ENCODE measurements around the gene HOXD8. TPM values are rescaled to one million over a fixed set of nuclear protein-coding genes. Genes with fewer than 3 reads are reported as not detected.

The HOXD8 gene
- total RNA-seq, 5 donors from 2014 or later (not counting 1 experiment from before 2014, with no cell fraction given), result not detected

GRCh38 chr2:176169181-176169580 lies 39.7 kb downstream of the HOXD8 start:
- peaks cover 2 to 18% of the 10 kb centered on the region in 2 experiments for H3K4me1 ChIP-seq (ENCODE audit: control insufficient read depth in 1 of 2, extremely low read depth in 1 of 2, insufficient read depth in 2 of 2, low read length in 2 of 2)
- DNase-seq (no peak), ATAC-seq (replicated peaks in 1 of 4) (no peak)
- no peaks in the 10 kb centered on the region for H3K9me3 ChIP-seq
- Mint-ChIP-seq H3K9me3 (peaks cover 0 to under 1% (median 0%) of the 10 kb centered on the region in 3 donors), H3K4me1 (peaks cover 3 to 17% (median 7%) of the 10 kb centered on the region in 3 donors), H3K27me3 (peaks cover 72 to 91% of the 10 kb centered on the region in 2 donors), H3K36me3 (no peaks in the 10 kb centered on the region), H3K4me3 (no peak overlapping the region), H3K27ac (no peak overlapping the region)
- H3K27me3 ChIP-seq (replicated peaks in 1 of 2; ENCODE audit: control insufficient read depth in 2 of 2, extremely low read depth in 1 of 2, insufficient read depth in 2 of 2, low read length in 1 of 2), result peaks cover 41 to 63% of the 10 kb centered on the region in 2 experiments
- no peak overlapping the region for H3K27ac ChIP-seq (ENCODE audit: low read length)
- CTCF ChIA-PET, result interaction anchor here (0.5 to 0.6 kb wide), 2 partner anchors 17 to 29 kb away, joined by 3 read pairs; no protein-coding TSS in a partner anchor
- H3K36me3 ChIP-seq (ENCODE audit: control insufficient read depth in 2 of 2, extremely low read depth in 1 of 2, insufficient read depth in 1 of 2, low read length in 1 of 2), result no peaks in the 10 kb centered on the region
- WGBS (ENCODE audit: insufficient coverage), result 80% methylated on average over 5 of the region's 5 CpGs
- no peak overlapping the region for H3K4me3 ChIP-seq (ENCODE audit: control insufficient read depth in 1 of 2, extremely low read depth in 1 of 2, low read length in 1 of 2)
- POLR2A ChIA-PET, result interaction anchor here in 1 of 2 donors (0.7 kb wide), 1 partner anchor 158 kb away, joined by 7 read pairs; no protein-coding TSS in a partner anchor

DNA sequence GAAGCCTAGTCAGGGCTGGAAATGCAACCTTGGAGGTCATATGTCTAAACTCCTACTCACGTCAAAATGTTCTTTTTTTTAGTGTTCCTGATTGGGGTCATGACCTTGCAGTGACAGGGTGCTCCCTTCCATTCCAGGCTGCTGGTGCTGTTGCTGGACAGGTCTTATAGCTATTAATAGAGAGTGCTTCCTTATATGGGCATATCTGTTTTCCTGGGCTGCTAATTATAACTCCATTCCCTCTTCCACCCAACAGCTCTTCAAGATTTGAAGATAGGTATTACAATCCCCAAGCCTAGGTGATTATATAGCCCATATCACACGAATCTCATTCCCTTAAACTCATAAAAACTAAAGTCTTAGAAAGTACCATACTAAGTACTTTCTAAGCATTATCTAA lies 40.2 kb downstream of the HOXD8 start:
- ChIA-PET CTCF (interaction anchor here (0.5 to 0.6 kb wide), 2 partner anchors 17 to 30 kb away, joined by 3 read pairs; no protein-coding TSS in a partner anchor), POLR2A (interaction anchor here in 1 of 2 donors (0.7 kb wide), 1 partner anchor 159 kb away, joined by 7 read pairs; no protein-coding TSS in a partner anchor)
- no peaks in the 10 kb centered on the region for H3K36me3 Mint-ChIP-seq
- H3K9me3 Mint-ChIP-seq, result no peaks in the 10 kb centered on the region
- no peak overlapping the region for H3K27ac Mint-ChIP-seq
- peaks cover 2 to 18% of the 10 kb centered on the region in 2 experiments for H3K4me1 ChIP-seq (ENCODE audit: control insufficient read depth in 1 of 2, extremely low read depth in 1 of 2, insufficient read depth in 2 of 2, low read length in 2 of 2)
- H3K4me3 Mint-ChIP-seq, result no peak overlapping the region
- peaks cover 4 to 16% (median 5%) of the 10 kb centered on the region in 3 donors for H3K4me1 Mint-ChIP-seq
- H3K27ac ChIP-seq (ENCODE audit: low read length), result no peak overlapping the region
- no peak for DNase-seq
- H3K27me3 Mint-ChIP-seq, result peaks cover 71 to 90% of the 10 kb centered on the region in 2 donors
- no peaks in the 10 kb centered on the region for H3K36me3 ChIP-seq (ENCODE audit: control insufficient read depth in 2 of 2, extremely low read depth in 1 of 2, insufficient read depth in 1 of 2, low read length in 1 of 2)
- no peaks in the 10 kb centered on the region for H3K9me3 ChIP-seq
- H3K27me3 ChIP-seq (replicated peaks in 1 of 2; ENCODE audit: control insufficient read depth in 2 of 2, extremely low read depth in 1 of 2, insufficient read depth in 2 of 2, low read length in 1 of 2), result peaks cover 42 to 63% of the 10 kb centered on the region in 2 experiments
- WGBS (ENCODE audit: insufficient coverage), result no CpG with 5 or more reads among the region's 2 CpGs
- H3K4me3 ChIP-seq (ENCODE audit: control insufficient read depth in 1 of 2, extremely low read depth in 1 of 2, low read length in 1 of 2), result no peak overlapping the region
- no peak for ATAC-seq (replicated peaks in 1 of 4)

GRCh38 chr2:176170602-176171305 lies 41.2 kb downstream of the HOXD8 start:
- Histone ChIP-seq H3K9me3 (no peaks in the 10 kb centered on the region), H3K4me1 (ENCODE audit: control insufficient read depth in 1 of 2, extremely low read depth in 1 of 2, insufficient read depth in 2 of 2, low read length in 2 of 2) (peaks cover 2 to 16% of the 10 kb centered on the region in 2 experiments), H3K36me3 (ENCODE audit: control insufficient read depth in 2 of 2, extremely low read depth in 1 of 2, insufficient read depth in 1 of 2, low read length in 1 of 2) (no peaks in the 10 kb centered on the region), H3K4me3 (ENCODE audit: control insufficient read depth in 1 of 2, extremely low read depth in 1 of 2, low read length in 1 of 2) (no peak overlapping the region), H3K27ac (ENCODE audit: low read length) (no peak overlapping the region), H3K27me3 (replicated peaks in 1 of 2; ENCODE audit: control insufficient read depth in 2 of 2, extremely low read depth in 1 of 2, insufficient read depth in 2 of 2, low read length in 1 of 2) (peaks cover 42 to 63% of the 10 kb centered on the region in 2 experiments)
- ChIA-PET POLR2A (no interaction called here), CTCF (no interaction called here)
- no CpG with 5 or more reads among the region's 1 CpG for WGBS (ENCODE audit: insufficient coverage)
- DNase-seq (no peak), ATAC-seq (replicated peaks in 1 of 4) (no peak)
- H3K27ac Mint-ChIP-seq, result no peak overlapping the region
- H3K4me3 Mint-ChIP-seq, result no peak overlapping the region
- H3K27me3 Mint-ChIP-seq, result peaks cover 73 to 89% of the 10 kb centered on the region in 2 donors
- no peaks in the 10 kb centered on the region for H3K36me3 Mint-ChIP-seq
- H3K4me1 Mint-ChIP-seq, result peaks cover 8 to 15% (median 10%) of the 10 kb centered on the region in 3 donors
- no peaks in the 10 kb centered on the region for H3K9me3 Mint-ChIP-seq

- Mint-ChIP-seq H3K36me3 (no peaks in the 10 kb centered on the region), H3K27ac (no peak overlapping the region), H3K9me3 (no peaks in the 10 kb centered on the region), H3K4me1 (peaks cover 8 to 15% (median 10%) of the 10 kb centered on the region in 3 donors), H3K27me3 (peaks cover 73 to 91% of the 10 kb centered on the region in 2 donors), H3K4me3 (peak overlapping the region in 1 of 3 donors; percentile 25)
- H3K27ac ChIP-seq (ENCODE audit: low read length), result no peak overlapping the region
- no peak for ATAC-seq (replicated peaks in 1 of 4)
- H3K9me3 ChIP-seq, result no peaks in the 10 kb centered on the region
- H3K27me3 ChIP-seq (replicated peaks in 1 of 2; ENCODE audit: control insufficient read depth in 2 of 2, extremely low read depth in 1 of 2, insufficient read depth in 2 of 2, low read length in 1 of 2), result peaks cover 45 to 67% of the 10 kb centered on the region in 2 experiments
- H3K4me3 ChIP-seq (ENCODE audit: control insufficient read depth in 1 of 2, extremely low read depth in 1 of 2, low read length in 1 of 2), result no peak overlapping the region
- WGBS (ENCODE audit: insufficient coverage), result 17% methylated on average over 47 of the region's 51 CpGs
- ChIA-PET POLR2A (interaction anchor here in 1 of 2 donors (0.5 kb wide), 1 partner anchor 17 kb away, joined by 4 read pairs; no protein-coding TSS in a partner anchor), CTCF (no interaction called here)
- no peak for DNase-seq
- H3K36me3 ChIP-seq (ENCODE audit: control insufficient read depth in 2 of 2, extremely low read depth in 1 of 2, insufficient read depth in 1 of 2, low read length in 1 of 2), result no peaks in the 10 kb centered on the region
- peaks cover 2 to 16% of the 10 kb centered on the region in 2 experiments for H3K4me1 ChIP-seq (ENCODE audit: control insufficient read depth in 1 of 2, extremely low read depth in 1 of 2, insufficient read depth in 2 of 2, low read length in 2 of 2)
These were observed 42.0 kb downstream of the HOXD8 start for GRCh38 chr2:176171351-176172006.

DNA sequence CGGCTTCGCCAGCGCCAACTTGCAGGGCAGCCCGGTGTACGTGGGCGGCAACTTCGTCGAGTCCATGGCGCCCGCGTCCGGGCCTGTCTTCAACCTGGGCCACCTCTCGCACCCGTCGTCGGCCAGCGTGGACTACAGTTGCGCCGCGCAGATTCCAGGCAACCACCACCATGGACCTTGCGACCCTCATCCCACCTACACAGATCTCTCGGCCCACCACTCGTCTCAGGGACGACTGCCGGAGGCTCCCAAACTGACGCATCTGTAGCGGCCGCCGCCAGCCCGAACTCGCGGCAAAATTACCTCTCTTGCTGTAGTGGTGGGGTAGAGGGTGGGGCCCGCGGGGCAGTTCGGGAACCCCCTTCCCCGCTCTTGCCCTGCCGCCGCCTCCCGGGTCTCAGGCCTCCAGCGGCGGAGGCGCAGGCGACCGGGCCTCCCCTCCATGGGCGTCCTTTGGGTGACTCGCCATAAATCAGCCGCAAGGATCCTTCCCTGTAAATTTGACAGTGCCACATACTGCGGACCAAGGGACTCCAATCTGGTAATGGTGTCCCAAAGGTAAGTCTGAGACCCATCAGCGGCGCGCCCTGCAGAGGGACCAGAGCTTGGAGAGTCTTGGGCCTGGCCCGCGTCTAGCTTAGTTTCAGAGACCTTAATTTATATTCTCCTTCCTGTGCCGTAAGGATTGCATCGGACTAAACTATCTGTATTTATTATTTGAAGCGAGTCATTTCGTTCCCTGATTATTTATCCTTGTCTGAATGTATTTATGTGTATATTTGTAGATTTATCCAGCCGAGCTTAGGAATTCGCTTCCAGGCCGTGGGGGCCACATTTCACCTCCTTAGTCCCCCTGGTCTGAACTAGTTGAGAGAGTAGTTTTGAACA lies 42.7 kb downstream of the HOXD8 start:
- Histone ChIP-seq H3K36me3 (ENCODE audit: control insufficient read depth in 2 of 2, extremely low read depth in 1 of 2, insufficient read depth in 1 of 2, low read length in 1 of 2) (no peaks in the 10 kb centered on the region), H3K27ac (ENCODE audit: low read length) (no peak overlapping the region), H3K4me1 (ENCODE audit: control insufficient read depth in 1 of 2, extremely low read depth in 1 of 2, insufficient read depth in 2 of 2, low read length in 2 of 2) (peaks cover 2 to 16% of the 10 kb centered on the region in 2 experiments), H3K9me3 (no peaks in the 10 kb centered on the region), H3K27me3 (replicated peaks in 1 of 2; ENCODE audit: control insufficient read depth in 2 of 2, extremely low read depth in 1 of 2, insufficient read depth in 2 of 2, low read length in 1 of 2) (peaks cover 38 to 72% of the 10 kb centered on the region in 2 experiments), H3K4me3 (ENCODE audit: control insufficient read depth in 1 of 2, extremely low read depth in 1 of 2, low read length in 1 of 2) (no peak overlapping the region)
- DNase-seq (no peak), ATAC-seq (replicated peaks in 1 of 4) (no peak)
- POLR2A ChIA-PET, result interaction anchor here (0.5 to 0.6 kb wide), 2 partner anchors 18 to 307 kb away, joined by 3 to 4 read pairs; no protein-coding TSS in a partner anchor
- Mint-ChIP-seq H3K4me3 (peak overlapping the region in 1 of 3 donors; percentile 25), H3K4me1 (peaks cover 9 to 15% (median 10%) of the 10 kb centered on the region in 3 donors), H3K27me3 (peaks cover 73 to 91% of the 10 kb centered on the region in 2 donors), H3K27ac (no peak overlapping the region), H3K9me3 (no peaks in the 10 kb centered on the region), H3K36me3 (no peaks in the 10 kb centered on the region)
- 18% methylated on average over 43 of the region's 60 CpGs for WGBS (ENCODE audit: insufficient coverage)
- CTCF ChIA-PET, result no interaction called here

All from T-cell (primary cell).